K562 (cell line): Measurements from ENCODE around the gene TEX101.

Experiments used
- CBFA2T3 ChIP-seq: fragments of 450-650 bp; IDR thresholded peaks from 2 replicates; pipeline ENCODE4 v1.6.1; 2017
- CTCF ChIP-seq, 3 experiments: IDR thresholded peaks in 2 of 3; conservative IDR thresholded peaks in 1 of 3; 2 replicates each; pipeline ENCODE4 v1.5.1; 2011 to 2012; ENCODE audit warnings: low read length in 3 of 3, mild to moderate bottlenecking in 3 of 3, control low read depth in 2 of 3, improper control_type of control experiment in 1 of 3, inconsistent platforms in 1 of 3, low read depth in 1 of 3, mixed read lengths in 1 of 3, moderate library complexity in 1 of 3; ENCODE audit not compliant: insufficient read depth in 2 of 3
- EP300 ChIP-seq: IDR thresholded peaks from 2 replicates; pipeline ENCODE4 v1.6.1; 2012; ENCODE audit warnings: low read length, improper control_type of control experiment
- ILF3 ChIP-seq: fragments of 450-650 bp; IDR thresholded peaks from 2 replicates; pipeline ENCODE4 v1.6.1; 2018; ENCODE audit warnings: antibody characterized with exemption, mild to moderate bottlenecking, moderate library complexity, borderline replicate concordance
- JUN ChIP-seq, 2 experiments: sonication (generic) in 1 of 2; formaldehyde crosslinking in 1 of 2; IDR thresholded peaks; 2 replicates each; pipeline versions ENCODE4 v1.6.1 to v1.8.0; 2012 to 2022; ENCODE audit warnings: borderline replicate concordance in 2 of 2, mild to moderate bottlenecking in 2 of 2, improper control_type of control experiment in 1 of 2, low read depth in 1 of 2, low read length in 1 of 2, missing genetic modification reagents in 1 of 2
- L3MBTL2 ChIP-seq: fragments of 450-650 bp; IDR thresholded peaks from 2 replicates; pipeline ENCODE4 v1.6.1; 2016; ENCODE audit warnings: mild to moderate bottlenecking, moderate library complexity
- NCOA1 ChIP-seq: fragments of 450-650 bp; IDR thresholded peaks from 2 replicates; pipeline ENCODE4 v1.6.1; 2016; ENCODE audit warnings: low read depth
- POLR2A ChIP-seq: fragments of 450-650 bp; conservative IDR thresholded peaks from 2 replicates; pipeline ENCODE4 v1.6.1; 2016
- SMARCA4 ChIP-seq: fragments of 450-650 bp; IDR thresholded peaks from 2 replicates; pipeline ENCODE4 v1.6.1; 2016
- SMC3 ChIP-seq: conservative IDR thresholded peaks from 2 replicates; pipeline ENCODE4 v1.6.1; 2011; ENCODE audit warnings: low read depth, low read length, improper control_type of control experiment; ENCODE audit not compliant: insufficient read depth
- TCF7 ChIP-seq: sonication (generic); IDR thresholded peaks from 2 replicates; pipeline ENCODE4 v1.6.1; 2016; ENCODE audit warnings: antibody characterized with exemption, borderline replicate concordance
- ZC3H11A ChIP-seq: IDR thresholded peaks from 2 replicates; pipeline ENCODE4 v1.6.1; 2012; ENCODE audit warnings: low read depth, low read length, improper control_type of control experiment
- ZNF584 ChIP-seq: fragments of 200-800 bp; sonication (Bioruptor generic); IDR thresholded peaks from 2 replicates; pipeline ENCODE4 v1.6.1; 2016; ENCODE audit warnings: low read depth, mild to moderate bottlenecking, missing genetic modification characterization, missing compliant biosample characterization
- ZNF655 ChIP-seq: fragments of 250-450 bp; sonication (Bioruptor Pico); IDR thresholded peaks from 2 replicates; pipeline ENCODE4 v1.5.0; 2021

- TF ChIP-seq SMARCA4: peak; percentile 60; the same call in 1 of the 2 replicates
- TF ChIP-seq JUN (IDR thresholded peaks at IDR 0.05; ENCODE audit: borderline replicate concordance, low read depth, low read length): no peak
- TF ChIP-seq JUN (CRISPR knock-in tag; IDR thresholded peaks at IDR 0.05; ENCODE audit: borderline replicate concordance): no peak
- TF ChIP-seq ILF3: no peak
- TF ChIP-seq CBFA2T3: no peak
- no peak for TF ChIP-seq SMC3
- no peak for TF ChIP-seq TCF7
- no peak for TF ChIP-seq POLR2A
- TF ChIP-seq EP300: no peak
- TF ChIP-seq ZNF584 (CRISPR knock-in tag): no peak
- no peak for TF ChIP-seq CTCF (IDR thresholded peaks at IDR 0.05 in 2 of 3, conservative IDR thresholded peaks at IDR 0.05 in 1 of 3; ENCODE audit: insufficient read depth in 2 of 3, low read depth in 1 of 3, low read length in 3 of 3)
- TF ChIP-seq NCOA1: no peak
- TF ChIP-seq L3MBTL2: no peak
- TF ChIP-seq ZC3H11A: no peak
- TF ChIP-seq ZNF655 (CRISPR knock-in tag): no peak
Observed at GRCh38 chr19:43467730-43468129, 53.0 kb downstream of the TEX101 start.
